Vagina (tissue), 2 donors: ENCODE data around the gene LRWD1.

Experiments
- POLR2A ChIP-seq, 2 donors: fragments of 450-650 bp; IDR thresholded peaks; one replicate each; pipeline ENCODE4 v1.6.1; 2017; ENCODE audit warnings: antibody characterized with exemption in 2 of 2, mild to moderate bottlenecking in 2 of 2, moderate library complexity in 2 of 2
- POLR2AphosphoS5 ChIP-seq, 2 donors: sonication (generic); formaldehyde crosslinking; IDR thresholded peaks; one replicate each; pipeline ENCODE4 v1.9.0; 2017; ENCODE audit warnings: antibody characterized with exemption in 2 of 2, mild to moderate bottlenecking in 2 of 2, low read depth in 1 of 2; ENCODE audit not compliant: insufficient read depth in 1 of 2
- TF ChIP-seq, protein P1 (sequence below), 3 experiments: fragments of 450-650 bp in 2 of 3; fragments of 200-600 bp in 1 of 3; sonication (generic) in 1 of 3; IDR thresholded peaks; one replicate each; pipeline ENCODE4 v1.5.1; 2017 to 2019; ENCODE audit warnings: antibody characterized with exemption in 3 of 3, mild to moderate bottlenecking in 2 of 3, moderate library complexity in 2 of 3

- no peak for TF ChIP-seq POLR2A (IDR thresholded peaks at IDR 0.05)
- TF ChIP-seq, protein P1, sequence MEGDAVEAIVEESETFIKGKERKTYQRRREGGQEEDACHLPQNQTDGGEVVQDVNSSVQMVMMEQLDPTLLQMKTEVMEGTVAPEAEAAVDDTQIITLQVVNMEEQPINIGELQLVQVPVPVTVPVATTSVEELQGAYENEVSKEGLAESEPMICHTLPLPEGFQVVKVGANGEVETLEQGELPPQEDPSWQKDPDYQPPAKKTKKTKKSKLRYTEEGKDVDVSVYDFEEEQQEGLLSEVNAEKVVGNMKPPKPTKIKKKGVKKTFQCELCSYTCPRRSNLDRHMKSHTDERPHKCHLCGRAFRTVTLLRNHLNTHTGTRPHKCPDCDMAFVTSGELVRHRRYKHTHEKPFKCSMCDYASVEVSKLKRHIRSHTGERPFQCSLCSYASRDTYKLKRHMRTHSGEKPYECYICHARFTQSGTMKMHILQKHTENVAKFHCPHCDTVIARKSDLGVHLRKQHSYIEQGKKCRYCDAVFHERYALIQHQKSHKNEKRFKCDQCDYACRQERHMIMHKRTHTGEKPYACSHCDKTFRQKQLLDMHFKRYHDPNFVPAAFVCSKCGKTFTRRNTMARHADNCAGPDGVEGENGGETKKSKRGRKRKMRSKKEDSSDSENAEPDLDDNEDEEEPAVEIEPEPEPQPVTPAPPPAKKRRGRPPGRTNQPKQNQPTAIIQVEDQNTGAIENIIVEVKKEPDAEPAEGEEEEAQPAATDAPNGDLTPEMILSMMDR (IDR thresholded peaks at IDR 0.05) = no peak
- TF ChIP-seq POLR2AphosphoS5 (IDR thresholded peaks at IDR 0.05; ENCODE audit: insufficient read depth in 1 of 2, low read depth in 1 of 2) = no peak
Observed at GRCh38 chr7:102469972-102470825, 5.4 kb downstream of the LRWD1 start.
